GM10847 (cell line): Measurements from ENCODE around the gene LAIR2.

ENCODE experiments used
- POLR2A ChIP-seq: IDR thresholded peaks from 2 replicates; pipeline ENCODE4 v1.6.1; 2011; ENCODE audit not compliant: insufficient read length; ENCODE audit errors: extremely low read depth

The LAIR2 gene

DNA sequence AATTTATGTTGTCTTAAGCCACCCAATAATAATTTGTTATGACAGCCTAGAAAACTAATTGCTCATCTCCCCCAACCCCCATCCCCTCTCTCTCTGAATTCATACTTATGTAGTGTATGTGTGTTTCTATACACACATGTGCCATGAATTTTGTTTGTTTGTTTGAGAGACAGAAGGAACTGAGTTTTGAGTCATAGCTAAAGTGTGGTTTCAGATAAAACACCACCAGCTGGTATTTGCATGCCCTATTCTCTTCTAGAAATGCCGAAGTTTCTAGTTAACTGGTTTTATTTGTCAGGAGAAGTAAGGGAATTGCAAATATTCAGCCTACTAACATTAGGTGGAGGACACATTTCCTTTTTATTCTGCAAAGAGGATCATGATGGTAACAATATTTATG, 53.6 kb downstream of the LAIR2 start:
- no peak for TF ChIP-seq POLR2A

DNA sequence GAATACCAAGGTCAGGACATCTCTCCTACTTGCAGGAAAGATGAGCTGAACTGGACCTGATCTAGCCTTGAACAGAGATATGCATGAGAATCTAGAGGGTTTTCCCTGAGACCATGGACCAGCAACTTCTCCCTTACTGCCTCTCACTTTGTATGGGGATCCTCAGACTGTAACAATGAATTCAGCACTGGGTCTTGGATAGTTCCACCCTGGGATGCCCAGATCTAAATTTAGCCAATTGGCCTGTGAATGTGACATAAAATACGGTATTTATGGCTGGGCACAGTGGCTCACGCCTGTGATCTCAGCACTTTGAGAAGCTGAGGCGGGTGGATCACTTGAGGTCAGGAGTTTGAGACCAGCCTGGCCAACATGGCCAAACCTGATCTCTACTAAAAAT, 55.7 kb downstream of the LAIR2 start:
- no peak for TF ChIP-seq POLR2A
